LHCN-M2 (cell line): ENCODE results near the gene OR10H4. TPM values are rescaled to one million over a fixed set of nuclear protein-coding genes. Genes with fewer than 3 reads are reported as not detected.

Source experiments
- total RNA-seq: library from RNA; depleted of rRNA; stranded (reverse); fragments of >200 nt; gene quantifications from 2 replicates; pipeline ENCODE4 v1.2.3, GENCODE V29; 2014; rRNA removed

Gene OR10H4
- total RNA-seq, 1 experiment from 2014 or later = not detected

Other genes starting within 250 kb of the OR10H4 start
- not detected in 2 replicates for gene OR10H2, start 221.0 kb upstream of the OR10H4 start, total RNA-seq
- gene OR10H3, start 211.0 kb upstream of the OR10H4 start, total RNA-seq = not detected in 2 replicates
- not detected in 2 replicates for gene OR10H5, start 161.3 kb upstream of the OR10H4 start, total RNA-seq
- gene OR10H1, start 133.3 kb upstream of the OR10H4 start, total RNA-seq = not detected in 2 replicates
- gene CYP4F2, start 50.9 kb upstream of the OR10H4 start, total RNA-seq = not detected in 2 replicates
- gene CYP4F11, start 14.5 kb upstream of the OR10H4 start, total RNA-seq = 0.06 and 0.26 TPM in 2 replicates
- gene TPM4, start 127.5 kb downstream of the OR10H4 start, total RNA-seq = 1,271 and 1,447 TPM in 2 replicates
- gene RAB8A, start 162.9 kb downstream of the OR10H4 start, total RNA-seq = 76.9 and 78.5 TPM in 2 replicates
- not detected in 2 replicates for gene HSH2D, start 194.7 kb downstream of the OR10H4 start, total RNA-seq
- gene CIB3, start 224.5 kb downstream of the OR10H4 start, total RNA-seq = not detected in 2 replicates
- 151 and 152 TPM in 2 replicates for gene FAM32A, start 236.4 kb downstream of the OR10H4 start, total RNA-seq
- gene AP1M1, start 248.9 kb downstream of the OR10H4 start, total RNA-seq = 176 and 182 TPM in 2 replicates